Uterus (tissue), 4 donors: ENCODE data around the gene ORMDL1. TPM values are rescaled to one million over a fixed set of nuclear protein-coding genes. Genes with fewer than 3 reads are reported as not detected.

ENCODE experiments used
- DNase-seq, 2 donors: peaks; one replicate each; pipeline ENCODE4 v3.0.0-alpha.2; 2019 to 2020
- H3K27ac ChIP-seq, 2 donors: fragments of 200-600 bp; sonication (generic); 1 replicate in 1 of 2; 2 replicates in 1 of 2; pipeline ENCODE4 v1.5.1; 2016 to 2018
- H3K27me3 ChIP-seq, 2 donors: fragments of 200-600 bp; sonication (generic); one replicate each; pipeline ENCODE4 v1.5.1; 2018 to 2019; ENCODE audit warnings: control low read depth in 1 of 2
- H3K36me3 ChIP-seq, 2 donors: fragments of 200-600 bp; sonication (generic); one replicate each; pipeline ENCODE4 v1.5.1; 2019; ENCODE audit warnings: control low read depth in 1 of 2
- H3K4me1 ChIP-seq, 2 donors: fragments of 200-600 bp; sonication (generic); one replicate each; pipeline ENCODE4 v1.5.1; 2018 to 2019; ENCODE audit warnings: control low read depth in 1 of 2
- H3K4me3 ChIP-seq, 2 donors: fragments of 200-600 bp; sonication (generic); 1 replicate in 1 of 2; 2 replicates in 1 of 2; pipeline ENCODE4 v1.5.1; 2018 to 2019; ENCODE audit warnings: mild to moderate bottlenecking in 1 of 2
- H3K9me3 ChIP-seq, 2 donors: fragments of 200-600 bp; sonication (generic); one replicate each; pipeline ENCODE4 v1.5.1; 2019; ENCODE audit warnings: control low read depth in 1 of 2
- POLR2A ChIP-seq, 2 donors: fragments of 450-650 bp; IDR thresholded peaks; one replicate each; pipeline ENCODE4 v1.6.1; 2016; ENCODE audit warnings: antibody characterized with exemption in 2 of 2, mild to moderate bottlenecking in 1 of 2, moderate library complexity in 1 of 2
- intact Hi-C: fragments of 100-400 bp; cut with DNase I; formaldehyde crosslinking; loops from one replicate; pipeline ENCODE4 v1.15.1; 2023; ENCODE audit warnings: low total_unique reads
- total RNA-seq, 4 donors: library from RNA; depleted of rRNA in 3 of 4; stranded (reverse); fragments of >200 nt in 3 of 4; gene quantifications; one replicate each; pipeline versions ENCODE4 v1.1.0 to v1.2.4, GENCODE V29; 2014 to 2023
- TF ChIP-seq, protein P1 (sequence below), 4 experiments: fragments of 200-600 bp in 2 of 4; fragments of 450-650 bp in 2 of 4; sonication (generic) in 2 of 4; IDR thresholded peaks; one replicate each; pipeline ENCODE4 v1.5.1; 2016 to 2019; ENCODE audit warnings: antibody characterized with exemption in 4 of 4, mild to moderate bottlenecking in 2 of 4, moderate library complexity in 1 of 4
- donor health status: DM: yes; HTN: yes; CAD: no.

Gene ORMDL1
- total RNA-seq = 10 to 100 TPM; 29.7 to 92.8 (median 66.9) TPM

GRCh38 chr2:189783927-189784867 is at the start of gene ORMDL1, which contains the start of gene PMS1:
ORMDL1 (minus strand) TSS chr2:189784339; CDS start chr2:189782595, 1,744 bp downstream.
PMS1 (plus strand) TSS chr2:189784450; CDS start chr2:189791810, 7,360 bp downstream.
- Histone ChIP-seq H3K9me3 (no peaks in the 10 kb centered on the region), H3K27ac (peak within 1 kb of the TSS; percentile 93 to 96), H3K4me1 (peaks cover 0 to 13% of the 10 kb centered on the region in 2 donors), H3K27me3 (no peaks in the 10 kb centered on the region), H3K36me3 (no peaks in the 10 kb centered on the region), H3K4me3 (peak within 1 kb of the TSS; percentile 66 to 81)
- DNase-seq = peak; percentile 93 to 95
- intact Hi-C loops = no loop called here
- TF ChIP-seq, protein P1, sequence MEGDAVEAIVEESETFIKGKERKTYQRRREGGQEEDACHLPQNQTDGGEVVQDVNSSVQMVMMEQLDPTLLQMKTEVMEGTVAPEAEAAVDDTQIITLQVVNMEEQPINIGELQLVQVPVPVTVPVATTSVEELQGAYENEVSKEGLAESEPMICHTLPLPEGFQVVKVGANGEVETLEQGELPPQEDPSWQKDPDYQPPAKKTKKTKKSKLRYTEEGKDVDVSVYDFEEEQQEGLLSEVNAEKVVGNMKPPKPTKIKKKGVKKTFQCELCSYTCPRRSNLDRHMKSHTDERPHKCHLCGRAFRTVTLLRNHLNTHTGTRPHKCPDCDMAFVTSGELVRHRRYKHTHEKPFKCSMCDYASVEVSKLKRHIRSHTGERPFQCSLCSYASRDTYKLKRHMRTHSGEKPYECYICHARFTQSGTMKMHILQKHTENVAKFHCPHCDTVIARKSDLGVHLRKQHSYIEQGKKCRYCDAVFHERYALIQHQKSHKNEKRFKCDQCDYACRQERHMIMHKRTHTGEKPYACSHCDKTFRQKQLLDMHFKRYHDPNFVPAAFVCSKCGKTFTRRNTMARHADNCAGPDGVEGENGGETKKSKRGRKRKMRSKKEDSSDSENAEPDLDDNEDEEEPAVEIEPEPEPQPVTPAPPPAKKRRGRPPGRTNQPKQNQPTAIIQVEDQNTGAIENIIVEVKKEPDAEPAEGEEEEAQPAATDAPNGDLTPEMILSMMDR (IDR thresholded peaks at IDR 0.05) = peak in 1 of 4 experiments; percentile 7
- TF ChIP-seq POLR2A (IDR thresholded peaks at IDR 0.05) = peak; percentile 75 to 90

GRCh38 chr2:189830510-189830909 is 46.4 kb upstream of the ORMDL1 start:
- H3K9me3 ChIP-seq = no peaks in the 10 kb centered on the region

DNA sequence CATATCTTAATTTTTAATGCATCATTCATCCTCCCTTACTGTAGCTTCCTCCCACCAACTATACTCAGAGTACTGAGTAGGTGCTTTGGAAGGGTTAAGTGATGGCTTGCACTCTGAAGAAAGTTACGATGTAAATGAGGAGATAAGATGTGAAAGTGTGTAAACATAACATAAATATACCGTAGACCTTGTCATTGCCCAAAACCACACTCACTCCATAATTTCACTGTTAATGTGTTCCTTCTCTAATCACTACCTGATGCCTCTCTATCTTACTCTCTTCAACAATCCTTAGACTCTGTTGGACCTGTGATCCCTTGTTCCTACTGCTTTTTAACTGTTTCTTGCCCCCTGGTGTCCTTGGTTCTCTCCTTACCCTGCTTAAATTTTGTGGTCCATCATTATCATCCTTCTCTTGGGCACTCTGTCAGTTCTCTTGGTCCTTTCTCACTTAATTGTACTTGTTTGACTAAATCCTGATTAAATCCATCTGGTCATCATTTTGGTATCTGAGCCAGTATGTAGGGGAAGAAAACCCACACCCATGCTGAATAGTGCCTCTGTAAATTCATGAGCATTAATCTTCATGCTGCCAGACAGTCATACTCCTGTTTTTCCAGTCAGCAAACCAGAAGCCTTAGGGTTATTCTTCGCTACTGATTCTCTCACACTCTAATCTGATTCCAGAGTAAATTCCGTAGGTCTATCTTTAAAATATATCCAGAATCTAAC is 45.1 kb upstream of the ORMDL1 start:
- Histone ChIP-seq H3K36me3 (no peaks in the 10 kb centered on the region), H3K27ac (no peak overlapping the region), H3K4me3 (no peak overlapping the region), H3K9me3 (no peaks in the 10 kb centered on the region), H3K27me3 (no peaks in the 10 kb centered on the region), H3K4me1 (peaks cover 0 to 9% of the 10 kb centered on the region in 2 donors)
- intact Hi-C loops = no loop called here
- DNase-seq = no peak
- TF ChIP-seq, protein P1 (IDR thresholded peaks at IDR 0.05) = no peak
- no peak for TF ChIP-seq POLR2A (IDR thresholded peaks at IDR 0.05)

More at GRCh38 chr2:189830510-189830909, 46.4 kb upstream of the ORMDL1 start:
- DNase-seq = no peak
- H3K4me3 ChIP-seq = no peak overlapping the region
- TF ChIP-seq POLR2A (IDR thresholded peaks at IDR 0.05) = no peak
- TF ChIP-seq, protein P1 (IDR thresholded peaks at IDR 0.05) = no peak
- H3K4me1 ChIP-seq = no peaks in the 10 kb centered on the region
- no peak overlapping the region for H3K27ac ChIP-seq
- H3K27me3 ChIP-seq = no peaks in the 10 kb centered on the region
- intact Hi-C loops = no loop called here
- no peaks in the 10 kb centered on the region for H3K36me3 ChIP-seq

GRCh38 chr2:189826039-189826438 is 41.9 kb upstream of the ORMDL1 start:
- Histone ChIP-seq H3K27ac (no peak overlapping the region), H3K4me3 (no peak overlapping the region), H3K27me3 (no peaks in the 10 kb centered on the region), H3K4me1 (peaks cover 0 to 14% of the 10 kb centered on the region in 2 donors), H3K36me3 (no peaks in the 10 kb centered on the region), H3K9me3 (no peaks in the 10 kb centered on the region)
- no peak for TF ChIP-seq POLR2A (IDR thresholded peaks at IDR 0.05)
- TF ChIP-seq, protein P1 (IDR thresholded peaks at IDR 0.05) = no peak
- intact Hi-C loops = no loop called here
- DNase-seq = no peak
